Ectodermal cell (in vitro differentiated cells): ENCODE measurements around the gene TRIM8.

ENCODE experiments used
- H3K27ac ChIP-seq: 2 replicates; pipeline ENCODE4 v1.7.0; 2013; ENCODE audit warnings: mild to moderate bottlenecking, low read depth, low read length; ENCODE audit not compliant: insufficient read depth, poor library complexity, severe bottlenecking
- H3K27me3 ChIP-seq: 2 replicates; pipeline ENCODE4 v1.7.0; 2013; ENCODE audit warnings: mild to moderate bottlenecking, low read length; ENCODE audit not compliant: insufficient read depth, control insufficient read depth, poor library complexity, severe bottlenecking
- H3K36me3 ChIP-seq: one replicate; pipeline ENCODE4 v1.7.0; 2013; ENCODE audit warnings: low read length; ENCODE audit not compliant: control insufficient read depth, insufficient read depth
- H3K4me1 ChIP-seq: one replicate; pipeline ENCODE4 v1.7.0; 2013; ENCODE audit warnings: low read length; ENCODE audit not compliant: control insufficient read depth, insufficient read depth
- H3K4me3 ChIP-seq: 2 replicates; pipeline ENCODE4 v1.7.0; 2013; ENCODE audit warnings: low read depth, low read length, control low read depth; ENCODE audit not compliant: insufficient read depth
- H3K9me3 ChIP-seq: 2 replicates; pipeline ENCODE4 v1.7.0; 2013; ENCODE audit warnings: mild to moderate bottlenecking, low read length, moderate library complexity; ENCODE audit not compliant: control insufficient read depth
- WGBS, 2 experiments: methylation state at CpG; one replicate each; pipeline ENCODE4 v1.1.7; 2013; ENCODE audit warnings: missing lambda C conversion rate in 2 of 2; 5-methylcytosine and 5-hydroxymethylcytosine counted together

Gene TRIM8

DNA sequence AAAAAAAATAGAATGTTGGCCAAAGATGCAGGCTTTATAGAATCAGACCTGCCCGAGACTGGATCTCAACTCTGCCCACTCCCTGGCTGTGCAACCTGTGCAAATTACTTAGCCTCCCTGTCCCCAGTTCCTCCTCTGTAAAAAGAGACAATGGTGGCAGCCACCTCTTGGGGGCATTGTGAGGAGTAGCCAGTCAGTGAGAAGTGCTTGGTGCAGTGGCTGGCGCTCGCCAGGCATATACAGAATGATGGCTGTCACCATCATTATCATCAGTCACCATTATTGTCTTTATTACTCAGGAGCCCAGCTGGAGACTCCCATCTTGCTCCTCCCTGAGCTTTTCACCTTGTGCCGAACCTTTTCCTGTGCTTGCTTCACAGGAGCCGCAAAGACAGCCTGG lies 29.4 kb upstream of the TRIM8 start:
- peaks cover 3% of the 10 kb centered on the region for H3K4me1 ChIP-seq
- no peak overlapping the region for H3K4me3 ChIP-seq
- H3K27me3 ChIP-seq: no peaks in the 10 kb centered on the region
- no peak overlapping the region for H3K27ac ChIP-seq
- H3K36me3 ChIP-seq: peaks cover 7% of the 10 kb centered on the region
- WGBS, 2 experiments: 75 to 82% methylated on average over 5 of the region's 5 CpGs
- H3K9me3 ChIP-seq: no peaks in the 10 kb centered on the region

DNA sequence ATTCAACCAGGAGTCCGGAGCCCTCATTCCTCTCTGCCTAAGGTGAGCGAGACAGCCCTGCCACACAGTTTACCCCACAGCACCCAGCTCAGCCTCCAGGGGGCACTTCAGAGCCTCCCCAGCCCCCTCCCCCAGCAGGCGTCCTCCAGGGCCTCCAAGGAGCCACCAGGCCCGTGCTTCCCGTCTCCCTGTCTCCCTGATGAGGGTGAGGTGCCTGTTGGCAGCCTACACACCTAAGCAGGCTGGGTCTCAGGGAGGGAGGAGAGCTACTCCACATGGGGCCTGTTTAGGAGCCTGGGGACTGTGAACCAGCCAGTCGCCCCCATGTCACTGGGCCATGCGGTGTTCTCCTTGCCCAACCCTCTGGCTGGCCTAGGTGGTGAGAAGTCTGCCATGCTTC lies 28.9 kb upstream of the TRIM8 start:
- Histone ChIP-seq H3K27me3 (no peaks in the 10 kb centered on the region), H3K36me3 (peaks cover 7% of the 10 kb centered on the region), H3K4me3 (no peak overlapping the region), H3K4me1 (peaks cover 3% of the 10 kb centered on the region), H3K9me3 (no peaks in the 10 kb centered on the region), H3K27ac (no peak overlapping the region)
- WGBS, 2 experiments: 60 to 67% methylated on average over 7 of the region's 7 CpGs

- Histone ChIP-seq H3K4me3 (no peak overlapping the region), H3K27me3 (no peaks in the 10 kb centered on the region), H3K9me3 (no peaks in the 10 kb centered on the region), H3K27ac (no peak overlapping the region), H3K4me1 (peaks cover 3% of the 10 kb centered on the region), H3K36me3 (peaks cover 7% of the 10 kb centered on the region)
- 71 to 73% methylated on average over 1 of the region's 1 CpG for WGBS, 2 experiments
Observed at GRCh38 chr10:102616066-102616770, 28.1 kb upstream of the TRIM8 start.

GRCh38 chr10:102617041-102617440 lies 27.2 kb upstream of the TRIM8 start:
- WGBS, 2 experiments: 96 to 97% methylated on average over 9 of the region's 9 CpGs
- Histone ChIP-seq H3K4me3 (no peak overlapping the region), H3K36me3 (peaks cover 7% of the 10 kb centered on the region), H3K9me3 (no peaks in the 10 kb centered on the region), H3K27me3 (no peaks in the 10 kb centered on the region), H3K4me1 (peaks cover 3% of the 10 kb centered on the region), H3K27ac (no peak overlapping the region)

DNA sequence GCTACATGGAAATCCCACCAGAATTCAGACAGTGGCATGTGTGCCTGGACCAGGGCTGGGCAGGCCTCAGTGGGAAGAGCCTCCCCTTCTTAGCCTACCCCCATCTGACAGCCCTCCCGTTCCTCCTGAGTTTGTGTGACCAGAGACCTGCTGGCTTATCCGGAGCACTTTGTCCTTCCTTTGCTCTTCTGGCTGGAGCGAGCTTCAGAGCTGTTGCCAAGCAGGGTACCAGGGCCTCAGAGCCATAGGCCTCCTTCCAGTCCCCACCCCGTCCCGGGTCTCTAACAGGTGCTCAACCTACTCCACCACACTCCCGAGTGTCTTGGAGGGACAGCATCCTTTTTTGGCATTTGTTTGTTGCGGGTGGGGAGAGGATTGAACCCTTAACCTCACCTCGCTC lies 26.5 kb upstream of the TRIM8 start:
- Histone ChIP-seq H3K4me3 (no peak overlapping the region), H3K9me3 (no peaks in the 10 kb centered on the region), H3K36me3 (peaks cover 7% of the 10 kb centered on the region), H3K27me3 (no peaks in the 10 kb centered on the region), H3K4me1 (peaks cover 3% of the 10 kb centered on the region), H3K27ac (no peak overlapping the region)
- WGBS, 2 experiments: 94% methylated on average over 8 of the region's 8 CpGs

GRCh38 chr10:102619281-102619981 lies 24.8 kb upstream of the TRIM8 start:
- Histone ChIP-seq H3K4me3 (no peak overlapping the region), H3K36me3 (peaks cover 7% of the 10 kb centered on the region), H3K4me1 (peaks cover 3% of the 10 kb centered on the region), H3K27ac (no peak overlapping the region), H3K9me3 (no peaks in the 10 kb centered on the region), H3K27me3 (no peaks in the 10 kb centered on the region)
- 86 to 90% methylated on average over 14 of the region's 14 CpGs for WGBS, 2 experiments

- peaks cover 7% of the 10 kb centered on the region for H3K36me3 ChIP-seq
- peaks cover 7% of the 10 kb centered on the region for H3K4me1 ChIP-seq
- no peak overlapping the region for H3K4me3 ChIP-seq
- H3K27me3 ChIP-seq: no peaks in the 10 kb centered on the region
- no peaks in the 10 kb centered on the region for H3K9me3 ChIP-seq
- WGBS, 2 experiments: 88% methylated on average over 5 of the region's 5 CpGs
- no peak overlapping the region for H3K27ac ChIP-seq
Observed at GRCh38 chr10:102620138-102620590, 24.1 kb upstream of the TRIM8 start.

- H3K36me3 ChIP-seq: peaks cover 7% of the 10 kb centered on the region
- no peak overlapping the region for H3K4me3 ChIP-seq
- H3K9me3 ChIP-seq: no peaks in the 10 kb centered on the region
- H3K4me1 ChIP-seq: peaks cover 14% of the 10 kb centered on the region
- 95% methylated on average over 15 of the region's 15 CpGs for WGBS, 2 experiments
- H3K27me3 ChIP-seq: no peaks in the 10 kb centered on the region
- no peak overlapping the region for H3K27ac ChIP-seq
Observed at GRCh38 chr10:102620591-102621442, 23.5 kb upstream of the TRIM8 start.

DNA sequence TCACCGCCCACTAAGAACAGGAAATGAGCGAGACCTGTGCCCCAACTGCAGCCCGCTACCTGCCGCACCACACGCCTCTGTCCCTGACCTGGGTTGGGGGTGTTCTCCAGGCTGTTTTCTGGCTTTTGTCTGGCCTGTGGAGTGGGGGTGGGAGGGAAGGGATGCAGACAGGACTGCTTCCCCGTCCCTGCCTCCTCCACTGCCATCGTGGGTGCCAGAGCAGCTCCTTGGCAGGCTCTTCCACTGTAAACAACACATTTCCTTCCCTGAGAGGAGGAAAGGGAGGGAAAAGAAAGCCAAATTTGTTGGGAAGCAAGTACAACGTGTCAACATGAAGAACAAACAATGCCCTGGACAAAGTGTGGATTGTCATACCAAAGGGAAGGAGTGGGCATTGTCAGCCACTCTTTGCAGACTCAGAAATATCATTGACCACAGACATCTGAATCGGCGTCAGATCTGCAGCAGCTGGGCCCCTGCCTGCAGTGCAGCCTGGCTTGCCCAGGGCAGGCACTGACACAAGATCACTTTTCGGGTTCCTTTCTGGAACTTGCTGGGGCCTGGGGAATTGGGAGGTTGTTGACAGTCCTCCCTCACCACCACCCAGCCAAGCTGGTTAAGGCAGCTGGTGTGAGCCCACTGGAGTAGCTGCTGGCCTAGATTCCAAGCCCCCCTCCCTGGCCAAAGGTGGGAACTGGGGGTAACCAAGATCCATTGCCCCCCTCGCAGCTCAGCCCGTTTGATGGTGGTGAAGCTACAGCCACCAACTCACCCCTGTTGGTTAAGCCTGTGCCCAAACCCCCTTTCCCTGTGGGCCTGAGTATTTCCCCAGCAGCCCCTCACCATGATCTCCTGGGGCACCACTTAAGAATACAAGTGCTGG lies 22.6 kb upstream of the TRIM8 start:
- Histone ChIP-seq H3K27ac (no peak overlapping the region), H3K36me3 (peaks cover 2% of the 10 kb centered on the region), H3K27me3 (no peaks in the 10 kb centered on the region), H3K4me1 (peaks cover 22% of the 10 kb centered on the region), H3K4me3 (no peak overlapping the region), H3K9me3 (no peaks in the 10 kb centered on the region)
- WGBS, 2 experiments: 93 to 94% methylated on average over 11 to 13 of the region's 13 CpGs
